Activated CD4-positive, alpha-beta T cell treated with anti-CD3 and anti-CD28 coated beads for 4 hours (primary cell): ENCODE results near the gene CAPN9.

Experiments used
- DNase-seq, 2 donors: peaks; one replicate each; pipeline ENCODE4 v3.0.0-alpha.2; 2020

Gene CAPN9

DNA sequence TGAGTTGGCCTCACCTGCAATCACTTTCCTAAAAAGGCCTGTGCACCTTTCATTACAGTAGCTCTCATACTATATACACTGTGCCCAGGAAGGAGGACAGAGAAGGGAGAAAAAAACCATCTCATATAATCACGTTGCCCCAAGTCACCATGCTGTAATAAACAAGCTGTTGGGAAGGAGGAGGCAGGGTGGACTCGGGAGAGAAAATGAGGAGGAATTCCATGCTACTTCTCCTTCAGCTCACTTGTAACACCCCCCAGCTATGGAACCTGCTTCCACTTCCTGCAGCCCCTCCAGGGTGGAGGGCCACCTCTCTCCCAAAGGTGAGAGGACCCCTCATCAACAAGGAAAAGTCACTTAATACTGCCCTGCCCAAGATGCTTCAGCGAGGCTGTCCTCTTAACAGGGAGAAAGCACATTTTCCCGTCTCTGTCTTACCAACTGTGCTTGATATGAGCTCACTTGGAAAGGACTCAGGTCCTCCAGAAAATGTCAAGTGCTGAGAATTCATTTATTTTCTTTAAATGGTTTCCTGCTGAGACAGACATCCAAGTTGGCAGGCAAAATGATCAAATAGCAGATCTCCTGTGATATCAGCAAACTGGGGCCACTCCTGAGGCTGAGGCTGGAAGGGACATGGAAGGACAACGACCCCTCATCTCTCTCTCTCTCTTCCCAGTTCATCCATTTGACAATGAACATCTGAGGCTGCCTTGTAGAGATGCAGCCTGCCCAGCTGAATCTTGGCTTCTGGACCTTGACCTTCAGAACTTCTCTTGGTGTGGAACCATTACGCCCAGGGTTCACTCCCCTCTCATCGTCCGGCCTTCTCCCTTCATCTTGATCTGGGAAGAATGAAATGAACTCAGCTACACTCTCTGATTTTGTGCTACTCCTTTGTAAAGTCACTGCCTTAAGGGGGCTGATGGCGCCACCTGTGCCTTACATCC, 54.0 kb downstream of the CAPN9 start:
- DNase-seq = no peak

DNA sequence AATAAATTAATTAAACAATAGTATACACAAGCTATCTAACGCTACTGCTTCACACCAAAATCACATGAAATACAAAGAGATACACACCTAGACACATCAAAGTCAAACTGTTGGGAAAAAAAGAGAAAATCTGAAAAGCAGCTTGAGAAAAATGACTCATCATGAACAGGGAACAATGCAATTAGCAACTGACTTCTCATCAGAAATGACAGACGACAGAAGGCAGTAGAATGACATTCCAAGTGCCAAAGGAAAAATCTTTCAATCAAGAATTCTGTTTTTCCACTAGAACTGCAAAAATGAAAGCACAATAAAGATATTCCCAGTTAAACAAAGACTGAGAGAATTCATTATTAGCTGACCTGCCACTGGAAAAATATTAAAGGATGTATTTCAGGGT, 57.2 kb downstream of the CAPN9 start:
- no peak for DNase-seq

DNA sequence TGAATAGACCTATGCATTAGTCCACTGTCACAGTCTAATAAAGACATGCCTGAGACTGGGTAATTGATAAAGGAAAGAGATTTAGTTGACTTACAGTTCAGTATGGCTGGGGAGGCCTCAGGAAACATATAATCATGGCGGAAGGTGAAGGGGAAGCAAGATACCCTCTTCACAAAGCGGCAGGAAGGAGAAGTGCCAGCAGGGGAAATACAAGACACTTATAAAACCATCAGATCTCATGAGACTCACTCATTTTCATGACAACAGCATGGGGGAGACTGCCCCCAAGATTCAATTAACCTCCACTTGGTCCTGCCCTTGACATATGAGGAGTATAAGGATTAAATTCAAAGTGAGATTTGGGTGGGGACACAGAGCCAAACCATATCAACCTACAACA, 59.4 kb downstream of the CAPN9 start:
- no peak for DNase-seq

DNA sequence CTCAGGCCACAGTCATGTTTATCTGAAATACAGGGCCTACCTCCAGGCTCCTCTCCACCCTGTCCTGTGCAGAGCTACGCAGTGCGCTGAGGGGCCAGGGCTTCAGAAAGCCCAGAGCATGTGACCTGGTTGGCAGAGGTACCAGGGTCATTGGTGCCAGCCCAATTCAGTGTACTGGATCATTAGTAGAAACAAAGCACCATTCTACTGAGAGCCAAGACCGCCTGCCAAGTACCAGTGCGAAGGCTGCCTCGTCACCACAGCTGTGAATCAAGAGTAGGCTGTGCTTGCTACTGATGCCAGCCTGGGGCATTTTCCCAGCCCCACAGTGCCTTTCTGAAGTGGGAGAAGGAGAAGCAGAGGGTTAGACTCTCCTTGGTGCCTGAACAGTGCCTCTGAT, 59.8 kb downstream of the CAPN9 start:
- no peak for DNase-seq

- DNase-seq = no peak
Observed at GRCh38 chr1:230807561-230808280, 60.5 kb downstream of the CAPN9 start.

DNA sequence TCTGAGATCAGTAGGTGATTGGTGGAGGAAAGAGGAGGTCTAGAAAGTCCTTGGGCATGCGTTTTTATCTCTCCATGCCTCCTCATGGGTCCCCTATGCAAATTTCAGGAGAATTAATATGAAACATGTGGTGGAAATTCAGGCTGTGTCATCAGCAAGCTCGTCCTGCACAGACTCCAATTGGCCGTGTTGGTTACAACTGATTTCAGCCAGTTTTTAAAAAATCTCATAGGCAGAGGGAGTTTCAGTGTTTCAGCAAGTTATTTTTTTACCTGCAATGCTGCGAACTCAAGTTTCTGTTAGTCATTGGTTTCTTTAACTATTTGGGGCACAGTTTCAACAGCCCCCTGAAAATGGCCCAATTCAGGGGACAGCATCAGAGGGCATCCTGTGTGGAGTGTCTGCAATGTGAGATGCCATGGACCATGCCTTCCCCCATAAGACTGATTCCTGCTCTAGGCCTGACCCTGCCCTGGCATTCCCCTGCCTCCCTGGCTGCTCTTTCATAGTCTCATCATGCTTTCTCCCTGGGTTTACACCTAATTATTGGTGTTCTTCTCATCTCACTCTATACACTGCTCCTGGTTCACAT, 61.2 kb downstream of the CAPN9 start:
- DNase-seq = no peak

- DNase-seq = no peak
Observed at GRCh38 chr1:230809256-230809990, 62.2 kb downstream of the CAPN9 start.

DNA sequence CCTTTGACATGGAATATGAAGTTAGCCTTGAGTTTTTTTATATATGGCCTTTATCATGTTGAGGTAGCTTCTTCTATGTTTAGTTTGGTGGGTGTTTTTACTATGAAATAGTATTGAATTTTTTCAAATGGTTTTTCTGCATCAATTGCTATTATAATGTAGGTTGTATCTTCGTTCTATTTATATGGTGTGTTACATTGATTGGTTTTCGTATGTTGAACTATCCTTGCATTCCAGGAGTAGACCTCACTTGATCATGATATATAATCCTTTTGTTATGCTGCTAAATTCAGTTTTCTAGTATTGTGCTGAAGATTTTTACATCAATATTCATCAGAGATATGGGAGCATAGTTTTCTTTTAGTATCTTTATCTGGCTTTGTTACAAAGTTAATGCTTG, 65.4 kb downstream of the CAPN9 start:
- DNase-seq = no peak

DNA sequence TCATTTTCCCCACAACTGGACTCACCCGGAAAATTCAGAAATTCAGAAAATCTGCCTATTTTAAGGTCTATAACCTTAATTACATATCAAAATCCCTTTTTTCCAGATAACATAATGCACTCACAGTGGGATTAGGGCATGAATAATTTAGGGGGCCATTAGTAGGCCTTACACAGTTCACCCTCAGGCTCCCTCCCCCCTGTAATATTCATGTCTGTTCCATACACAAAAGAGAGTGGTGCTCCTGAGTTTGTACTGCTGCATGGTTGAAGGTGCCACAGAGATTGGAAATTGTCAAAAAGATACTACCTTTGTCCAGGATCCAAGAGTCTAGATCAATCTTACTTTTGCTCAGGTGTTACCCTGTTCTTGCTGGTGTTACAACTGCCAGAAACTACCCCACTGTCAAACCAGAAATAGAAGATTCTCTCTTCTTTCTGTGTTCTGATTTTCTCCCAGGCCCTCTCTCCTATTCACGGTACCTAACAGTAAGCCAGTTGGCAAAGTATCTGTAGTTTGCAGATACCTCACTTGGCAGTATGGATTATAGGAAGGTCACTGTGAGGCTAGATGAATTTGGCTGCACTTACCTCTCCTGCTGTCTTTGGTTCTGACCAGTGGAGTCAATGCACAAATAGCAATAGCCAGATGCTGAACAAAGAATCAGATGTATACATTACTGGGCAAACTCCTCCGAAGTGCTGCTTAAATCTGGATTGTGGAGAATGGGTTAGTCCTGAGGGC, 67.9 kb downstream of the CAPN9 start:
- DNase-seq = no peak

GRCh38 chr1:230816018-230816417, 68.8 kb downstream of the CAPN9 start:
- DNase-seq = no peak

GRCh38 chr1:230818367-230818766, 71.2 kb downstream of the CAPN9 start:
- DNase-seq = no peak

DNA sequence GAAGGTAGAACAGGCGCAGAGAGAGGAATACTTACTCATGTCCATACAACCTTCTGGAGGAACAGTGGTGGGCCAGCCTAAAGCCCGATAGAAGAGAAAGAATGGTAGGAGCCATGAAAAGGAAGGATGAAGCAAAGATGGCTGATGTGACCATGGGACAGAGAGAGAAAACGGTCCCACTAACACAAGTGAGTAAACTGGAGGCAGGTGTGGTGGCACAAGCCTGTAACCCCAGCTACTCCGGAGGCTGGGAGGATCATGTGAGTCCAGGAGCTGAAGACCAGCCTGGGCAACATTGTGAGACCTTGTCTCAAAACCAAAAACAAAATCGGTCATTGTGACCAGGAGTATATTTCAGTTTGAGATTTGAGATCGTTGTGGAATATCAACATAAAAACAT, 71.7 kb downstream of the CAPN9 start:
- no peak for DNase-seq

- no peak for DNase-seq
Observed at GRCh38 chr1:230819976-230820375, 72.8 kb downstream of the CAPN9 start.

DNA sequence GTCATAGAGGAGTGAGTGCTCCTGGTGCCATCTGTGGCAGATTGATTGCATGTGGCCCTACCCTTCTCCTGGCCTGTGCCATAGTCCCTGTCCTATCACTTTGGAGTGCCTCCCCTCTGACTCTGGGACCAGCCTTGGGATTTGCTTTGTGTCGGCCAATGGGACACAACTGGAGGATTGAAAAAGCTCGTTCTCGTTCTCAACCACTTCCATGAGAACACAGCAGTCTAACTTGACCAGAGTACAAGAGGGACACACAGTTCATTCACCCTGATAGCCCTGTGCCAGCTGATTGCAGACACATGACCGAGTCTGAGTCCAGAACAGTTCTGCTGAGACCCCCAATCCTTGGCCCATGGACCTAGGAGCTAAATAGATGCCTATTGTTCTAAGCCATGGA, 73.4 kb downstream of the CAPN9 start:
- DNase-seq = no peak

DNA sequence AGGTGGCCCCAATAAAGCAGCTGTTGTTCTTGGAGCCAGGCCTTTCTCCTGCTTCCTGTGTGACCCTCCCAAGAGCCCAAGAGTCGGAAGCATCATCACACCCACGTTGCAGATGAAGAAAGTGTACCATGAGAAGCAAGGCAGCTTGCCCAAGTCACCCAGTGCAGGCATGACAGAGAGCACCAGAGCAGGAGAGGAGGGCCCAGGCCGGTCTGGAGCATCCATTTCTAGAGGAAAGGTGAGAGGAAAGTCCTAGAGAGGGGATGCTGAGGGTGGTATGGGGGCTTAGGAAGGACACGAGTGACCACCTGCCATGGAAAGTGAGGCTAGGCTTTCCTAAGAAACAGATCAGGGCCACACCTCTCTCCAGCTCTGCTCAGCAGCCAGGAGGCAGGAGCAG, 74.2 kb downstream of the CAPN9 start:
- DNase-seq = no peak

- no peak for DNase-seq
Observed at GRCh38 chr1:230822092-230822581, 74.9 kb downstream of the CAPN9 start.

DNA sequence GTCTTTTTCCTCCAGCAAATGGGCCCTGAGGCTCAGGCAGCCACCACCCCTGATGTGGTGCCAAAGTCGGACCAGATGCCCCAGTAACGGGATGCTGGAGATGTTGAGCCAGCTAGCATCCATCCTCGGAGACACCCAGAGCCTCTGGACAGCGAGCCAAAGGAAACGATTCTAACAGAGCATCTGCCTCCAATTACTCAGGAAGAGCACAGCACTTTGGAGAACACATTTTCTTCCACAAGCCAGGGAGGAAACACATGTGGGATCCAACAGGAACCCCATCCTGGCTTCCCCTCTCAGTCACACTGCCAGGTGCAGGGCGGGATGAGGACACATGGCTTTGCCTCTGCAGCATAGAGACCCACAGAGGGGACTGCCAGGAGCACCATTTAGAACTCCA, 76.2 kb downstream of the CAPN9 start:
- DNase-seq = no peak

DNA sequence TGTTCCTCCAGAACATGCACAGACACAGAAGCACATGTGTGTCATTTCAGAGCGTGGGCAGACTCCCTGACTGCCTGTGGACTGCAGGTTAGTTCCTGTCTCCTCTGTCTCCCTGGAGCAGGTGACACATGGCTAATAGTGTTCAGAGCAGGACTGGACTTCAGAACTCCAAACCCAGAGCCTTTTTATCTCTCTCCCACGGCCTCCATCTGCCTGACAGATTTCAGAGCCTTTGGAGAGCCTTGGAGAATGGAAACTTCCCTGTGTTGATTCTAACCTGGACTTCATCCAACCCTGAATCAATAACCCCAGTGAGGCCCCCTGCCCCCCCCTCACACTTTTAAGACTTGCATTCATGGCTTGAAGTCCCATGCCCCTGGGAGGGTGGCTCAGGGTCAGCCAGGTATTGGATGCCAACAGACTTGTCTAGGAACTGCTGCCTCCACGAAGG, 76.8 kb downstream of the CAPN9 start:
- no peak for DNase-seq

DNA sequence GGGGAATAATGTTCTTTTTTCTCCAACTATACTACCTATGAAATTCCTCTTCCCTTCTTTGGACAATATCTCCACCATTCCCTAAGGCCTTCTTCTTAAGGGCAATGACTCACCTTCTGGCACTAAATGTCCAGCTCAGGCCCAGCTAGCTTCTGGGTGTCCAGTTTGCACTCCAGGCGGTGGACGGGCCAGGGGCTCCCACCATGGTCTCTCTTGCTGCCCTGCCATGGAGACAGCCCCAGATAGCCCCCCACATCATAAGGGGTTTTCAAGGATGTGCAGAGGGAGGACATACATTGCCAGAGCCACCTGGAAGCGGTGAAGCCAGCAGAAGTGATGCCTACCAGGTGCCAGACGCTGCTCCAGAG, 77.3 kb downstream of the CAPN9 start:
- no peak for DNase-seq

- no peak for DNase-seq
Observed at GRCh38 chr1:230824919-230825721, 77.9 kb downstream of the CAPN9 start.

DNA sequence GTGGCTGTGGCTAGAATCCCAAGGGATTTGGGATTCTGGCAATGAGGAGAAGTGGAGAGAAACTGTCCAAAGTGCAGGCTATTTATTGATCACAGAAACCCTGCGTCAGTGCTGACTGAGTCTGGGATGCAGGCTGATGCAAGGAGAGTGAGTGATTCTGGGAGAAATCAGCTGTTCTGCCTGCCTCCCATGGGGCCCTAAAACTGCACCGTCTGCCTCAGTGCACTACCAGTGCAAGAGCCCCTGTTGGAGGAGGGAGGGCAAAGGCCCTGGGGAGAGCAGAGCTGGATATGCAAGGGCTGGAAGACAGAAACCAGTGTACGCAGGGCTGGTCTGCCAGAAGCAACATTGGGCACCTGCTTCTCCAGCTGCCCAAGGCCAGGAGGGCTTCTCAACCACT, 78.6 kb downstream of the CAPN9 start:
- no peak for DNase-seq
